ENCODE data around the gene SLC26A1.
"Not testable (repeated sequence)": the region's sequence is repeated elsewhere in the genome, so short reads cannot be mapped to it uniquely, and the experiment has no call there.

Gene SLC26A1

DNA sequence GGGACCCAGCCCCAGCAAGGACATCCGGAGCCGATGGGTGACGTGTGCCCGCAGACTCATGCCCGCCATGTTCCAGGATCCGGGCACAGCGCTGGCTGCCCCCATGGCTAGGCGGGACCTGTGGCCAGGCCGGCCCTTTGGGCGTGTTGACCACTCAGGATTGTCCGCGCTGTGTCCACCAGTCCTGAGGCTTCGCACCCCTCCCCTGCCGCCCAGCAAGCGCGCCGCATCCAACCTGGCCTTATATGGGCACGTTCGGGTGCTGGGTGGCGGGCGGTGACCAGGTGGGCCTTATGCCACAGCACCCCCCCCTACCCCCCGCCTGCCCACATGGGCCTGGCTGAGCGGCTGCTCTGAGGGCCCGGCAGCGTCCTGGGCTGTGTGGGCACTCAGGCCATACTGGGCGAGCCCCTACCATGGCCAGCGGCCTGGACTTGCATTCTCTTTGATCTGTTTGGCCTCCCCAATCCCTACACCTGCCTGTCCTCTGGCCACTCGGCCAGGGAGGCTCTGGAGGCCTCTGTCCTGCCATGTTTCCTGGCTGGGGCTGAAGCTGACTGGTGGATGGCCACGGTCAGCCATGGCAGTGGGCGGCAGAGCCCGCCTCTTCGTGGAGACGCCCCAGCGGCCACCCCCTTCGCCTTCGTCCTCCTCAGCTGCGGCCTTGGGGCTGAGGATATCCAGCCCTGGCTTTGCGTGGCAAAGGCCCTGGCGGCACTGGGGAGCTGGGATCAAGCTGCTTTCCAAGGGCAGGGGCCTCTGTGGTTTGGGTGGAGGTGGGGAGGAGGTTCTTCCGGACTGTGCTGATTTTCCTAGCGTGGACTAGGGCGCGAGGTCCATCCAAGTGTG lies 20.2 kb upstream of the SLC26A1 start:
- DNase-seq = no peak

DNA sequence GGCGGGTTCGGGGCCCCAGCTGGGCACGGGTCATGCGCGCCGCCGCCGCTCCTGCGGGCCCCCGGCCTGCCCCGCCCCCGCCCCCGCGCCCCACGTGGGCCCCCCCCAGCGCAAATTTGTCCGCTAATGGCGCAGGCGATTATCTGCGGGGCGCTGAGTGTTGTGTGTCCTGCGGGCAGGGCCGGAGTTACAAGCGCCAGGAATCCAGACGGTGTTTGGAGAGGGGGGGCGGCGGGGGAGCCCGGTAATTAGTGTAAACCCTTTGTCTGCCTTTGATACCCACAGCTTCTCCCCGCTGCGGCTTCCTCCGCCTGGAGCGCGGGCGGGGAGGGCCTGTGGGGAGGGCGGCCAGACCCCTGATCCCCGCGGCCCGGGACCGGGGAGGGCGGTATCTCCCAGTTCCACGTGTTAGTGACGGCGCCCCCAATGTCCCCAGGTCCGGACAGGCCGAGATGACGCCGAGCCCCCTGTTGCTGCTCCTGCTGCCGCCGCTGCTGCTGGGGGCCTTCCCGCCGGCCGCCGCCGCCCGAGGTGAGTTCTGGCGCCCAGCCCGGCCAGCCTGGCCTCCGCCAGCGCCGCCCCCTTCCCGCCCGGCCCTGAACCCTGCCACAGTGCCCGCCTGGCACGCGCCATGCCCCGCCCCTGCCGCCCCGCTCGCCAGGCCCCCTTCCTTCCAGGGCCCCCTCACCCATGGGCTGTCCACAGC lies 19.0 kb upstream of the SLC26A1 start:
- peak; percentile 22 for DNase-seq

DNA sequence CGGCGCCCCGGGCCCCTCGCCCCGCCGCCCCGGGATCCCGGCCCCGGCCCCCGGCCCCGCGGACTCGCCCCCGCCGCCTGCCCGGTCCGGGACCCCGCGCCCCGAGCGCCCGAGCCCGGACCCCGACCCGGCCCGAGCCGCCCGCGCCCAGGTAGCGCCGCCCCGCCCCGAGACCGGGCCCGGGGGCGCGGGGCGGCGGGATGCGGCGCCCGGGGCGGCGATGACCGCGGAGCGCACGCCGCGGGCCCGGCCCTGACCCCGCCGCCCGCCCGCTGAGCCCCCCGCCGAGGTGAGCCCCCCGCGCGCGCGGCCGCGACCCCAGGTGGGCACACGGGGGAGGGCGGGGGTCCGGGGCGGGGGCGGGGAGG lies 18.4 kb upstream of the SLC26A1 start:
- DNase-seq = no peak

DNA sequence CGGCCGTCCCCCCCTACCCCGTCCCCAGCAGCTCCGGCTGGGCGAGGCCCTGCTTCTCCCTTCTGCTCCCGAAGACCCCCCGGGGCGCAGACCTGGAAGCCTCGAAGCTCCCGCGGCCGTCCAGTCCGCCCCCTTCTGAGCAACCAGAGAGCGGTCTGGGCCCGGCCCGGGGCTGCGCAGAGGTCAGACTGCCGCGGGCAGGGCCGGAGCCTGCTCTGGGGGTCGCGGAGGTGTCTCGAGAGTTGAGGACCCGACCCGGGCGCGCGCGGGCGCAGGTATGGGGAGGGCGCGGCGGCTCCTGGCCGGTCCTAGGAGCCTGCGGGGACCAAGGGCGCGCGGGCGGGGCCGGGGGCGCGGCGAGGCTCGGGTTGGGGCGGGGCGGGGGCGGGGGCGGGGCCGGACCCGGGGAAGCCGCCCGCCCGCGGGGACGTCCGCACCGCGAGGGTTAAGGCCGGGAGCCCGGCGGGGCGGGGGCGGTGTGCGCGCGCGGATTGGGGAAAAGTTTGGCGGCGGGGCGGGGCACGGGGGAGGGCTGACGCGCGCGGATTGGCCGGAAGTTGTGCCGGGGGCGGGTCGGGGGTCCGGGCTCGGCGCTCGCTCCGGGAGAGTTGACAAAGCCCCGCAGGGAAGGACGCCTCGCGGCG lies 17.9 kb upstream of the SLC26A1 start, which contains the start of gene FGFRL1:
FGFRL1 (plus strand) TSS at position 605 of the 644 bp plus-strand sequence. CDS start 860 bp downstream, outside the sequence.
- DNase-seq = peak; percentile 90

DNA sequence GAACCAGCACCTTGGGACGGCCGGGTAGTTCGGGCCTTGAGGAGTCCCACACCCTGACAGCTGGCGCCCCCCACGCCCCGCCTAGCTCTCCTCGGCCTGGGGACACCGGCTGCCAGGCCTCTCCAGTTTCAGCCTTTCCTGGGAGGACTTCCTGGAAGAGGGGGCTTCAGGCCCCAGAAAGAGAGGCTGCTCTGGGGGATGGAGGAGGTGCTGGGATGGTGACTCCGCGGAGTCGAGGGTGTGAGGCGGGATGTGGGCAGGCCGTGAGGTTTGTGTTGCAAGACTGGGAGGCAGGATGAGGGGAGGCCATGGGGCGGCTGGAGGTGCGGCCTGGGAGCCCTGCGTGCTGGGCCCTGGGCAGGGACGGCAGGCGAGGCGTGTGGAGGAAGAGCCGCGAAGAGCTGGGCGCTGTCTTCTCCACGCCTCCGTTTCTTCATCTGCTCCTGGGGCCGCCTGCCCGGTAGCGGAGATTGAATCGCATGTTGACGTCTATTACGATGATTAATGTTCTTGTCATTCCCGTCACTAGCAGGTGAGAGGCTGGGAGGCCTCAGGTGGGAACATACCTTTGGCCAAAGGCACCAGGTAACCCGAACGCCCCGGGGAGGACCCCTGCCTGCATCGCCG lies 17.3 kb upstream of the SLC26A1 start:
- DNase-seq = peak; percentile 70

DNA sequence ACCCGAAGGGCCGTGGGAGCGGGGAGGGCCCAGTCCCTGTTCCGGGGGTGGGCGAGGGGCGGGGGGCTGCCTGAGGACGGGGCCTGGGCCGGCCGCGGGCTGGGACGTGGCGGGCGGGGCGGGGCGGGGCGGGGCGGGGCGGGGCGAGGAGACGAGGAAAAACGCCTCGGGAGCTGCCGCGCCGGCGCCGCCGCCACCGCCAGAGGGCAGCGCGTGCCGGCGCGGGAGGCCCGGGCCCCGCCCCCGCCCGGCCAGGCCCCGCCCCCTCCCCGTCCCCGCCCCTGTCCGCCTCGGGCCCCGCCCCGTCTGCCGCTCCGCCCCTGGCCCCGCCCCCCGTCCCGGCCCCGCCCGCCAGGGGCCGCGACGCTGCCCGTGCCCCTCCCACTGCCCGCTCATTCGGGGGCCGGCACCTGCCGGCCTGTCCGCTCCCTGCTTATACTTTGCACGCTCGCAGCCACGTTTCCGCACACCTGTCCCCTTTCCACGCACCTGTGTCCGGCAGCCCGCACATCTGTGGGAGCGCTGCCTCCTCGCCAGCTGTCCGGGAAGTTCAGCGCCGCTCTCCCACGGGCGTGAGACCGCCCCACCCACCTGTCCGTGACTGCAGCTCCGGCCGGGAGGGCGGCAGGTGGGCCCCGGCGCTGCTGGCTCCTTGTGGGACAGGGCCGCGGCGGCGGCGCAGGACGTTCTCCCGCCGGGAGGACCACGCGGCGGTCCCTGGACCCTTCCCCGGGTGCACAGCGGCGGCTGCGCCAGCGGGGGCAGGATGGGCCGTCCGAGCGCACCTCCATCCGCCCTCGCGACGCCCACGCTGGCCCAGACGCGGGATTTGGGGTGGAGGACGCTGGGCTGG lies 16.6 kb upstream of the SLC26A1 start:
- DNase-seq = peak; percentile 67

DNA sequence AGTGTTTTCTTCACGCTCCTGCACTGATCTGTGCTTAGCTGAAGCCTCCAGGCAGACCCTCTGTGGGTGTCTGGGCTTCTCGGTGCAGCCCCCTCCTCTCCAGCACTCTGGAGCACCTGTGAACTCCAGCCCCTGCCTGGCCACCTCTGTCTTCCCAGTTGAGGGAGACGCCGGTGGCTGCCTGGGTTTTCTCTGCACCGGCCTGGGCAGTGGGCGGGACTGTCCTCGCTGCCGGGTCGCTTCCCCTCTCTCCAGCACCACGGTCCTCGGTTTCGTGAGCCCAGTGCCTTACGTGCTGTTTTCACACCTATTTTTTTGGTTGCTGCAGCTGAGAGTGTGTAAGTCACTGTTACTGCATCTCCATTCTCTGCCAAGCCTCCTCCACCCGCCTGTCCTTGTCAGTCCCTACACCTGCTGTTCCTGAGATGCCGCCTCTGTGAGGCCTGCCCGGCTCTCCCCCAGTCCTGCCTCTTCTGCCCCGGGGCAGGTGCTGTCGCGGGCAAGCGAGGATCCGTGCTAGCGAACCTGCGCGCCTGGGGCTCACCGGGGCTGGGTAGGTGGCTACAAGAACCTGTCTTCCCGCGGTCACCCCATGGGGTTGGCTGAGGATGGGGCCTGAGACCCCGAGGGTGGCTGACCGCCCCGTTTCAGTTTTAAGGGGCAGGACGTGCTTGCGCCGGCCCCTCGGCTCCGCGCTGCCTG lies 15.8 kb upstream of the SLC26A1 start:
- DNase-seq = no peak

DNA sequence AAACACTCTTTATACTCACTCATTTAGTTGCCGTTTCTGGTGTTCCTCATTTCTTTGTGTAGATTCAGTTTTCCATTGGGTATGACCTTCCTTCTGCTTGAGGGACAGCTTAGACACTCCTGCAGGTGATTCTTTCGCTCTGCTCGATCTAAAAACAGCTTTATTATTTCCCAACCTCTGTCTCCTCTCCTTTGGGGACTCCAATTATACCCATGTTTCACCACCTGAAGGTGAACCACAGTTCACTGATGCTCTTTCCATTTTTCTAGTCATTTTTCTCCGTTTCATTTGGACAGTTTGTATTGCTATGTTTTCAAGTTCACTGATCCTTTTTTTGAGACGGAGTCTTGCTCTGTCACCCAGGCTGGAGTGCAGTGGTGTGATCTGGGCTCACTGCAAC lies 13.7 kb upstream of the SLC26A1 start:
- no peak for DNase-seq

DNA sequence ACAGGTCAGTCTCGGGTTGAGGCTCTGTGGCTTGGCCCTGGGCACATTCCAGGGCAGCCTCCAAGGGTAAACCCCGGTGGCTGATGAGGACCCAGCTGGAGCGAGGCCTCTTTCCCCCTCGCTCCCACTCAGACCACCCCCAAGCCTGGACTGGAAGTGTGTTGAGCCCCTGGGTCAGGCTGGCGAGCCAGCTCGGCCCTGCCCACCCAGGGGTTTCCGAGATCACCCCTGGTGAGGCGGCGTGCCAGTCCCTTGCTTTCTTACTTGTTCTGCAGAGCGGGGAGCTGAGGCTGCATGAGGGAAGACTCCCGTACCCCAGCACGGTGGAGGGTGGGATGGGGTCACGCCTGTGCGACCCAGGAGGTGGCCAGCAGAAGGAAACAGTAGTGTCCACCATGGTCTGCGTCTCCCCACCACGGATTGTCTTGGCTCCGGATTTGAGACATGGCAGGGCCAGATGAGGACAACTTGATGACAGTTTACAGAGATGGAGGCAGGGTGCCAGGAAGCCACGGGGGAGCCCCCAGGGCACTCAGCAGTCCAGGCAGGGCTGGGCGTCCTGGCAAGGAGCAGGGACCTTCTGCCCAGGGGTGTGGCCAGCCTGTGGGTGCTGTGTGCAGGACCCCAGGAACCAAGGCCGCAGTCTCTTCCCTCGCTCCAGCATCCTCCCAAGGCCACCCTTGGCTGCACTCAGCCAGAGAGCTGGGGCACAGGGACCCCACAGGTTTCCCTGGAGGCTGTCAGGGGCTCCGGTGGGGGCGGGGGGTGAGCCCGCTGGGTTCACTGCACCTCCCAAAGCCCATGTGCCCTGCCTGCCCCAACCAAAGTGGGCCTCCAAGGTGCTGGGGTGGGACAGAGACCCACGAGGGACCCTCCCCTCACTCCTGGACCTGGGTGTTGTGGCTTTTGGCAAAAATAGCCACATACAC lies 11.6 kb upstream of the SLC26A1 start:
- DNase-seq = no peak

DNA sequence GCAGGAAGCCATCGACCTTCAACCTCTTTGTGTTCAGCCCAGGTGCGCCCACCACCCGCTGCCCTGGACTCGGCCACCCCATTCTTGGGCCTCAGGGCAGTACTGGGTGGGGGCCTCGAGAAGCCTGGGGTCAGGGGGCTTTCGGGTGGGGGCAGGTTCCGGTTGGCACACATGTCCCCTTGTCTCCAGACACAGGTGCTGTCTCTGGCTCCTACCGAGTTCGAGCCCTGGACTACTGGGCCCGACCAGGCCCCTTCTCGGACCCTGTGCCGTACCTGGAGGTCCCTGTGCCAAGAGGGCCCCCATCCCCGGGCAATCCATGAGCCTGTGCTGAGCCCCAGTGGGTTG lies 10.8 kb upstream of the SLC26A1 start:
- no peak for DNase-seq

DNA sequence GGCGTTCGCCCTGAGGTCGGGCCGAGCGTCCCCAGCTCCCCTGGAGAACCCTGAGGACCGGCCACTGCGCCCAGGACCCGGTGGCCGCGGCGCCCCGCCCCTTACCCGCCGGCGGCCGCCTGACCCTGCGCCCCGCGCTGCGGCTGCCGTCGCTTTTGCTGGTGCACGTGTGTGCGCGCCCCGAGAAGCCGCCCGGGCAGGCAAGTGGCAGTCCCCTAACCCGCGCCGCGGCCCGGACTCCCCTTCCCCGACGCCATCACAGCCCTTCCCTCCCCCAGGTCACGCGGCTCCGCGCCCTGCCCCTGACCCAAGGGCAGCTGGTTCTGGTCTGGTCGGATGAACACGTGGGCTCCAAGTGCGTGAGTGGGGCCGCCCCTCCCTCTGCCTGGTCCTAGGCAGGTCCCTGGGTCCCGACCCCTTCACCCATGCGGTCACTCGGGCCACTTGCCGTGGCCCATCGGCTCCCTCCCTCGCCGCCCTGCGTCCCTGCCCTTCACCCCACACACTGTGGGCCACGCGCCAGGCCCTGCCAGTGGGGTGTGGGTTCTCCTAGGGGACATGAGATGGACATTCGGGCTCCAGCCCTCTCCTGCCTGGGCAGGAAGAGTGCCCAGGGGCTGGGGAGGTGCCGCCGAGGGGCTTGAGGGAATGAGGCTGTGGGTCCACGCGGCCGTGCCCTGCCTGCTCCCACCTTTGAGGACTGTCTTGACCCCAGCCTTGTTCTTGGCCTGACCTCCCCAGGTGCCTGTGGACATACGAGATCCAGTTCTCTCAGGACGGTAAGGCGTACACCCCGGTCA lies 10.3 kb upstream of the SLC26A1 start:
- no peak for DNase-seq

DNA sequence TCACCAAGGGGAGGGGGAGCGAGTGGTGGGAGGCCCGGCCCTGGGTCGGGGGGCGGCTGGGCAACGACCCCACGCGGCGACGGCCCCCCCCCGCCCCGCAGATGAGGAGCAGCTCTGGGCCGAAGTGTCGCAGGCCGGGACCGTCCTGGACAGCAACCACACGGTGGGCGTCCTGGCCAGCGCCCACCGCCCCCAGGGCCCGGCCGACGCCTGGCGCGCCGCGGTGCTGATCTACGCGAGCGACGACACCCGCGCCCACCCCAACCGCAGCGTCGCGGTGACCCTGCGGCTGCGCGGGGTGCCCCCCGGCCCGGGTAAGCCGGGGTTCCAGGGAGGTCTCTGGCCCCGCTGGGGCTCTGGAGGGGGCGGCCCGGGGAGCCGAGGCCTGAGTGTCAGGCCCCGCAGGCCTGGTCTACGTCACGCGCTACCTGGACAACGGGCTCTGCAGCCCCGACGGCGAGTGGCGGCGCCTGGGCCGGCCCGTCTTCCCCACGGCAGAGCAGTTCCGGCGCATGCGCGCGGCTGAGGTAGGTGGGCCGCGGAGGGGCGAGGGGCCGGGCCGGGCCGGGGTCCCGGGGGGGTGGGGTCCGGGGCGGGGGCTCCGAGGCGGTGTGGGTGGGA lies 9.5 kb upstream of the SLC26A1 start:
- DNase-seq = no peak

DNA sequence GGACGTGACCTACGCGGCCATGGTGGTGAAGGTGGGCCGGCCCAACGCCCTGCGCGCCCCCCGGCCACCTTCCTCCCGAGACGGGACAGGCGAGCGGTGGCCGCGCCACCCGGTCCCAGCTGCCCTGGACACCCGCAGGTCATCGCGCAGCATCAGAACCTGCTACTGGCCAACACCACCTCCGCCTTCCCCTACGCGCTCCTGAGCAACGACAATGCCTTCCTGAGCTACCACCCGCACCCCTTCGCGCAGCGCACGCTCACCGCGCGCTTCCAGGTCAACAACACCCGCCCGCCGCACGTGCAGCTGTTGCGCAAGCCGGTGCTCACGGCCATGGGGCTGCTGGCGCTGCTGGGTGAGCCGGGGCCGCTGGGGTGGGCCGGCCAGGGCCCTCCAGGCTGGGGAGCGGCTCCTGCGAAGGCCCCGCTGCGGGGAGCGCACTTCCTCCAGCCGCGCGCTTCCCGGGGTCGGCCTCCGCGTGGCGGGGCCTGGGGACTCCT lies 9.0 kb upstream of the SLC26A1 start:
- no peak for DNase-seq

DNA sequence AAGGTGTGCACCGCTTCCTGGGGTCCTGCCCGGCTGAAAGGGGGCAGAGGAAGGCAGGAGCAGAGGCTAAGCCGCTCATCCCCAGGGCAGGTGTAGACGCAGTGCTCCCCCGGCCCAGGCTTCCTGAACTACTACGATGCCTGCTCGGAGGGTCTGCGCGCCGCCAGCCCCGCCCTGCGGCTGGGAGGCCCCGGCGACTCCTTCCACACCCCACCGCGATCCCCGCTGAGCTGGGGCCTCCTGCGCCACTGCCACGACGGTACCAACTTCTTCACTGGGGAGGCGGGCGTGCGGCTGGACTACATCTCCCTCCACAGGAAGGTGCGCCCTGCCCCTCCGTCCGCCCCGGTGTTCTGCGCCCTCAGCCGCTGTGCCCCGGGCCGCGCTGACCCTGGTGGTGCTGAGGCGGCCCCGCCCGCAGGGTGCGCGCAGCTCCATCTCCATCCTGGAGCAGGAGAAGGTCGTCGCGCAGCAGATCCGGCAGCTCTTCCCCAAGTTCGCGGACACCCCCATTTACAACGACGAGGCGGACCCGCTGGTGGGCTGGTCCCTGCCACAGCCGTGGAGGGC lies 8.4 kb upstream of the SLC26A1 start:
- DNase-seq = no peak

DNA sequence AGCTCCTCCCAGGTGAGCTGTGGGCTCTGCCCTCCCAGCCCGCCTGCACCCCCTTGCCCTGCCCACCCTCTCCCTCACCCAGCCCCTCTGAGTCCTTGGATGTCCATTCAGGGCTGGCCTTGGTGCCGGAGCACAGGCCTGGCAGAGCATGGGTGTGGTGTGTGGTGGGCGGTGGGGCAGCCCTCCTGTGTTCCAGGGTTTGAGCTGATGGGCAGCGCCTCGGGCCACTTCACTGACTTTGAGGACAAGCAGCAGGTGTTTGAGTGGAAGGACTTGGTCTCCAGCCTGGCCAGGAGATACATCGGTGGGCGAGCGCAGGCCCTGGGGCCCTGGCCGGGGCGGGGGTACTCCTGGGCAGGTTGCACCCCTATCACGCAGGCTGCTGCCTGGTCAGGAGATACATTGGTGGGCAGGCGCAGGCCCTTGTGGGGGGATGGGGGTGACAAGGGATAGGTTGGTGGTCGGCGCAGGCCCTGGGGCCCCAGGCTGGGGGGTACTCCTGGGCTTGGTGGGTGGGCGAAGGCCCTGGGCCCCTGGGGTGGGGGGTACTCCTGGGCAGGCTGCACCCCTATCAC lies 7.6 kb upstream of the SLC26A1 start:
- no peak for DNase-seq

DNA sequence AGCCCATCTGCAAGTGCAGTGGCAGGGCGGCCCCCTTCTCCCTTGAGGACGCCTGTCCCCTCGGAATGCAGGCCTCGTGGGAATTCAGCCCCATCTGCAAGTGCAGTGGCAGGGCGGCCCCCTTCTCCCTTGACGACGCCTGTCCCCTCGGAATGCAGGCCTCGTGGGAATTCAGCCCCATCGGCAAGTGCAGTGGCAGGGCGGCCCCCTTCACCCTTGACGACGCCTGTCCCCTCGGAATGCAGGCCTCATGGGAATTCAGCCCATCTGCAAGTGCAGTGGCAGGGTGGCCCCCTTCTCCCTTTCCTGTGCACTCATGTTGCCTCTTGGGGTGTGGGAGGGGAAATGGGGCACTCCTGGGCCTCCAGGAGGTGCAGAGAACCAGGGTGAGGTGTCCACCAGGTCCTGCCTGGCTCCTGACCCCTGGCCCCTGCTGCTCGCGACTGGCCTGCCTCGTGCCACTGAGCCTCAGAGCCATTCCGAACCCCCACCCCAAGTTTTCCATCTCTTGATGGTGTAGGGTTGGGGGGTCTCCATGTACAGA lies 6.8 kb upstream of the SLC26A1 start:
- DNase-seq = no peak

DNA sequence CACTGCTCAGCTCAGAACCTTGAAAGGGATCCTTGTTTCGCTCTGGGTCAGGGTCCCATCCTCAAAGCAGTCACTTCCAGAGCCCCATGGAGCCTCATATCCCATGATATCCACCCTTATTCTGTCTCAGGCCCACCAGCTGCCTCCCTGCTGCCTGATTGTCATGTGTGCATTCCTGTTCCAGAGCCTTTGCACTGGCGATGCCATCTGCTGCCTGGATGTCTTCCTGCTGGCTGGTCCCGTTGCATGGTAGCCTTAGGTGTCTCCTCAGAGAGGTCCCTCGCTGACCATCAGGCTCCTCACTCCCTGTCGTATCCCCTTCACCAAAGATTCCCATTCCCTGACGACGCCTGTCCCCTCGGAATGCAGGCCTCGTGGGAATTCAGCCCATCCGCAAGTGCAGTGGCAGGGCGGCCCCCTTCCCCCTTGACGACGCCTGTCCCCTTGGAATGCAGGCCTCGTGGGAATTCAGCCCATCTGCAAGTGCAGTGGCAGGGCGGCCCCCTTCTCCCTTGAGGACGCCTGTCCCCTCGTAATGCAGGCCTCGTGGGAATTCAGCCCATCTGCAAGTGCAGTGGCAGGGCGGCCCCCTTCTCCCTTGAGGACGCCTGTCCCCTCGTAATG lies 6.1 kb upstream of the SLC26A1 start:
- not testable (repeated sequence) for DNase-seq
